ENCODE results near the gene ARFRP1. TPM values are rescaled to one million over a fixed set of nuclear protein-coding genes. Genes with fewer than 3 reads are reported as not detected.

ARFRP1 gene
- total and polyA plus RNA-seq, 10 donors, result 36.7 to 118 (median 67.3) TPM

DNA sequence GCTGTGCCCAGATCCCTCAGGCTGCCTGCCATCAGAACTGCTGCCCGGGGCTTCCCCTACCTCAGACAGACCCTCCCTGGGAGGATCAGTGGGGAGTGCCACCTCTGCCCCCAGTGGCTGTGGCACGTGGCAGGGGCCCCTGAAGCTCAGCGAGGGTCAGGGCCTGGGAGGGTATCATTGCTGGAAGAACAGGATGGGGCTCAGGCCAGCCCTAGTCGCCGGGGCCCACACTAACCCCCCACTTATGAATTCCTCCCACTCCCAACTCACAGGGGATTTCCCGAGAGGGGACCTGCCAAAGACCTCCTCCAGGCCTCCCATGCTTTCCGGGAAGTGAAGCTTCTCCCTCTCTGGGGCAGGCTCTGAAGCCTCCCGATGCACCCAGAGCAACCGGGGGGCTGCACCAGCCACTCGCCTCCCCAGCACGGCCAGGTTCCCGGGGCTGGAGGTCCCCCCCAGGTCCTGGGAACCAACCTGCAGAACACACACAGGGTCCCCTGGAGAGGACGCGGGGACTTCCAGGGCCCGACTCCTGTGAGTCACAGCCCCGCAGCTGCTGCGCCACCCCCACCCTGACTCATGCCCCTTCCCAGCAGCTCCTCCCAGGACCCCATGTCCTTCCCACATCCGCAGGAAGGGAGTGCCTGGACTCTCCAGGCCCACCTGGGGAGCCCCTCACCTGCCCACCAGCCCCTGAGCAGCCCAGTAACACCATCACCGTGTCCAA lies 8.9 kb downstream of the ARFRP1 start:
- Histone ChIP-seq H3K4me3 (peak overlapping the region in 6 of 8 donors; percentile 27 to 63 (median 40)), H3K27me3 (replicated peaks in 1 of 7) (peaks cover 0 to 7% (median 0%) of the 10 kb centered on the region in 7 donors), H3K27ac (peak overlapping the region; percentile 29 to 77 (median 70)), H3K36me3 (peaks cover 0 to 83% (median 19%) of the 10 kb centered on the region in 6 donors), H3K9me3 (no peaks in the 10 kb centered on the region), H3K4me1 (peaks cover 30 to 80% (median 58%) of the 10 kb centered on the region in 6 donors)
- peak in 2 of 3 donors; percentile 20 to 77 for TF ChIP-seq POLR2AphosphoS5 (IDR thresholded peaks at IDR 0.05)
- TF ChIP-seq, protein P1, sequence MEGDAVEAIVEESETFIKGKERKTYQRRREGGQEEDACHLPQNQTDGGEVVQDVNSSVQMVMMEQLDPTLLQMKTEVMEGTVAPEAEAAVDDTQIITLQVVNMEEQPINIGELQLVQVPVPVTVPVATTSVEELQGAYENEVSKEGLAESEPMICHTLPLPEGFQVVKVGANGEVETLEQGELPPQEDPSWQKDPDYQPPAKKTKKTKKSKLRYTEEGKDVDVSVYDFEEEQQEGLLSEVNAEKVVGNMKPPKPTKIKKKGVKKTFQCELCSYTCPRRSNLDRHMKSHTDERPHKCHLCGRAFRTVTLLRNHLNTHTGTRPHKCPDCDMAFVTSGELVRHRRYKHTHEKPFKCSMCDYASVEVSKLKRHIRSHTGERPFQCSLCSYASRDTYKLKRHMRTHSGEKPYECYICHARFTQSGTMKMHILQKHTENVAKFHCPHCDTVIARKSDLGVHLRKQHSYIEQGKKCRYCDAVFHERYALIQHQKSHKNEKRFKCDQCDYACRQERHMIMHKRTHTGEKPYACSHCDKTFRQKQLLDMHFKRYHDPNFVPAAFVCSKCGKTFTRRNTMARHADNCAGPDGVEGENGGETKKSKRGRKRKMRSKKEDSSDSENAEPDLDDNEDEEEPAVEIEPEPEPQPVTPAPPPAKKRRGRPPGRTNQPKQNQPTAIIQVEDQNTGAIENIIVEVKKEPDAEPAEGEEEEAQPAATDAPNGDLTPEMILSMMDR (IDR thresholded peaks at IDR 0.05 in 8 of 11, conservative IDR thresholded peaks at IDR 0.05 in 3 of 11), result no peak
- 43 to 68% (median 52%) methylated on average over 12 to 19 of the region's 19 CpGs for WGBS, 5 donors
- intact Hi-C loops (cut with DNase I; ENCODE audit: low total_unique reads), result no loop called here
- DNase-seq, result peak; percentile 76

DNA sequence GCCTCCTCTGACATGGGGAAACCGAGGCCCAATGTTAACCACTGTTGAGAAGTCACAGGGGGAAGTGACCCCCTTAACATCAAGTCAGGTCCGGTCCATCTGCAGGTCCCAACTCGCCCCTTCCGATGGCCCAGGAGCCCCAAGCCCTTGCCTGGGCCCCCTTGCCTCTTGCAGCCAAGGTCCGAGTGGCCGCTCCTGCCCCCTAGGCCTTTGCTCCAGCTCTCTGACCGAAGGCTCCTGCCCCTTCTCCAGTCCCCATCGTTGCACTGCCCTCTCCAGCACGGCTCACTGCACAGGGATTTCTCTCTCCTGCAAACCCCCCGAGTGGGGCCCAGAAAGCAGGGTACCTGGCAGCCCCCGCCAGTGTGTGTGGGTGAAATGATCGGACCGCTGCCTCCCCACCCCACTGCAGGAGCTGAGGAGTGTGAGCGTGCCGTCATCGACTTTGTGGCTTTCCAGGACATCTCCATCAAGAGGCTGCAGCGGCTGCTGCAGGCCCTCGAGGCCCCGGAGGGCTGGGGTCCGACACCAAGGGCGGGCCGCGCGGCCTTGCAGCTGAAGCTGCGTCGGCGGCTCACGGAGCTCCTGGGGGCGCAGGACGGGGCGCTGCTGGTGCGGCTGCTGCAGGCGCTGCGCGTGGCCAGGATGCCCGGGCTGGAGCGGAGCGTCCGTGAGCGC lies 9.8 kb downstream of the ARFRP1 start:
- Histone ChIP-seq H3K36me3 (peaks cover 0 to 79% (median 19%) of the 10 kb centered on the region in 6 donors), H3K27me3 (replicated peaks in 1 of 7) (peaks cover 0 to 7% (median 0%) of the 10 kb centered on the region in 7 donors), H3K27ac (peak overlapping the region in 7 of 8 donors; percentile 40 to 77 (median 71)), H3K4me3 (peak overlapping the region in 7 of 8 donors; percentile 27 to 63 (median 42)), H3K9me3 (no peaks in the 10 kb centered on the region), H3K4me1 (peaks cover 30 to 72% (median 56%) of the 10 kb centered on the region in 6 donors)
- intact Hi-C loops (cut with DNase I; ENCODE audit: low total_unique reads), result no loop called here
- peak; percentile 73 for DNase-seq
- TF ChIP-seq POLR2AphosphoS5 (IDR thresholded peaks at IDR 0.05) (peak in 2 of 3 donors; percentile 47 to 64), POLR2A (IDR thresholded peaks at IDR 0.05) (no peak)
- whole genome bisulfite sequencing, 5 donors, result 64 to 80% (median 73%) methylated on average over 21 to 40 of the region's 40 CpGs

DNA sequence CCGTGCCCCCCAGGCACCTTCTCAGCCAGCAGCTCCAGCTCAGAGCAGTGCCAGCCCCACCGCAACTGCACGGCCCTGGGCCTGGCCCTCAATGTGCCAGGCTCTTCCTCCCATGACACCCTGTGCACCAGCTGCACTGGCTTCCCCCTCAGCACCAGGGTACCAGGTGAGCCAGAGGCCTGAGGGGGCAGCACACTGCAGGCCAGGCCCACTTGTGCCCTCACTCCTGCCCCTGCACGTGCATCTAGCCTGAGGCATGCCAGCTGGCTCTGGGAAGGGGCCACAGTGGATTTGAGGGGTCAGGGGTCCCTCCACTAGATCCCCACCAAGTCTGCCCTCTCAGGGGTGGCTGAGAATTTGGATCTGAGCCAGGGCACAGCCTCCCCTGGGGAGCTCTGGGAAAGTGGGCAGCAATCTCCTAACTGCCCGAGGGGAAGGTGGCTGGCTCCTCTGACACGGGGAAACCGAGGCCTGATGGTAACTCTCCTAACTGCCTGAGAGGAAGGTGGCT lies 10.4 kb downstream of the ARFRP1 start:
- peak overlapping the region in 7 of 8 donors; percentile 27 to 63 (median 42) for H3K4me3 ChIP-seq
- H3K36me3 ChIP-seq, result peaks cover 0 to 75% (median 19%) of the 10 kb centered on the region in 6 donors
- H3K27ac ChIP-seq, result peak overlapping the region in 5 of 8 donors; percentile 70 to 77 (median 72)
- H3K4me1 ChIP-seq, result peaks cover 31 to 78% (median 57%) of the 10 kb centered on the region in 6 donors
- DNase-seq, result peak; percentile 77
- peak in 1 of 3 donors; percentile 8 for TF ChIP-seq POLR2AphosphoS5 (IDR thresholded peaks at IDR 0.05)
- TF ChIP-seq POLR2A (IDR thresholded peaks at IDR 0.05), result no peak
- TF ChIP-seq, protein P1 (IDR thresholded peaks at IDR 0.05 in 8 of 11, conservative IDR thresholded peaks at IDR 0.05 in 3 of 11), result no peak
- peaks cover 0 to 7% (median 0%) of the 10 kb centered on the region in 7 donors for H3K27me3 ChIP-seq (replicated peaks in 1 of 7)
- intact Hi-C loops (cut with DNase I; ENCODE audit: low total_unique reads), result no loop called here
- 55 to 68% (median 58%) methylated on average over 6 to 7 of the region's 7 CpGs for WGBS, 5 donors
- H3K9me3 ChIP-seq, result no peaks in the 10 kb centered on the region

DNA sequence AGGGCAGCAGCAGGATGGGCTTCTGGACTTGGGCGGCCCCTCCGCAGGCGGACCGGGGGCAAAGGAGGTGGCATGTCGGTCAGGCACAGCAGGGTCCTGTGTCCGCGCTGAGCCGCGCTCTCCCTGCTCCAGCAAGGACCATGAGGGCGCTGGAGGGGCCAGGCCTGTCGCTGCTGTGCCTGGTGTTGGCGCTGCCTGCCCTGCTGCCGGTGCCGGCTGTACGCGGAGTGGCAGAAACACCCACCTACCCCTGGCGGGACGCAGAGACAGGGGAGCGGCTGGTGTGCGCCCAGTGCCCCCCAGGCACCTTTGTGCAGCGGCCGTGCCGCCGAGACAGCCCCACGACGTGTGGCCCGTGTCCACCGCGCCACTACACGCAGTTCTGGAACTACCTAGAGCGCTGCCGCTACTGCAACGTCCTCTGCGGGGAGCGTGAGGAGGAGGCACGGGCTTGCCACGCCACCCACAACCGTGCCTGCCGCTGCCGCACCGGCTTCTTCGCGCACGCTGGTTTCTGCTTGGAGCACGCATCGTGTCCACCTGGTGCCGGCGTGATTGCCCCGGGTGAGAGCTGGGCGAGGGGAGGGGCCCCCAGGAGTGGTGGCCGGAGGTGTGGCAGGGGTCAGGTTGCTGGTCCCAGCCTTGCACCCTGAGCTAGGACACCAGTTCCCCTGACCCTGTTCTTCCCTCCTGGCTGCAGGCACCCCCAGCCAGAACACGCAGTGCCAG lies 11.0 kb downstream of the ARFRP1 start, which contains the start of gene TNFRSF6B:
TNFRSF6B (plus strand) TSS at position 25 of the 729 bp plus-strand sequence; CDS start at position 141, 116 bp downstream.
- H3K9me3 ChIP-seq, result no peaks in the 10 kb centered on the region
- peaks cover 0 to 69% (median 19%) of the 10 kb centered on the region in 6 donors for H3K36me3 ChIP-seq
- TF ChIP-seq, protein P1 (IDR thresholded peaks at IDR 0.05 in 8 of 11, conservative IDR thresholded peaks at IDR 0.05 in 3 of 11), result no peak
- TF ChIP-seq POLR2AphosphoS5 (IDR thresholded peaks at IDR 0.05) (peak; percentile 64 to 86 (median 71)), POLR2A (IDR thresholded peaks at IDR 0.05) (no peak)
- peak within 1 kb of the TSS in 7 of 8 donors; percentile 27 to 63 (median 42) for H3K4me3 ChIP-seq
- peaks cover 0 to 7% (median 0%) of the 10 kb centered on the region in 7 donors for H3K27me3 ChIP-seq (replicated peaks in 1 of 7)
- H3K4me1 ChIP-seq, result peaks cover 34 to 84% (median 60%) of the 10 kb centered on the region in 6 donors
- peak; percentile 81 for DNase-seq
- H3K27ac ChIP-seq, result peak within 1 kb of the TSS; percentile 26 to 77 (median 70)
- 10 to 23% (median 14%) methylated on average over 3 to 52 of the region's 52 CpGs for WGBS, 5 donors
- intact Hi-C loops (cut with DNase I; ENCODE audit: low total_unique reads), result no loop called here

All from spleen (tissue), 11 donors.